IPS-20b (cell line): ENCODE measurements around the gene FBXW9.
"Not testable (repeated sequence)": the region's sequence is repeated elsewhere in the genome, so short reads cannot be mapped to it uniquely, and the experiment has no call there.

ENCODE experiments used
- H3K27ac ChIP-seq: one replicate; pipeline ENCODE4 v1.5.1; 2013; ENCODE audit warnings: low read length
- H3K27me3 ChIP-seq: 2 replicates; pipeline ENCODE4 v1.6.1; 2013; ENCODE audit warnings: mild to moderate bottlenecking, low read length, inconsistent platforms; ENCODE audit not compliant: insufficient read depth
- H3K36me3 ChIP-seq: 2 replicates; pipeline ENCODE4 v1.6.1; 2013; ENCODE audit warnings: low read depth, mild to moderate bottlenecking, inconsistent platforms, low read length, moderate library complexity; ENCODE audit not compliant: insufficient read depth
- H3K4me1 ChIP-seq: 2 replicates; pipeline ENCODE4 v1.6.1; 2013; ENCODE audit warnings: mild to moderate bottlenecking, control low read depth, inconsistent platforms, low read length, moderate library complexity; ENCODE audit not compliant: insufficient read depth
- H3K4me3 ChIP-seq: 2 replicates; pipeline ENCODE4 v1.5.1; 2013; ENCODE audit warnings: mild to moderate bottlenecking, low read length, inconsistent platforms
- H3K9ac ChIP-seq: 2 replicates; pipeline ENCODE4 v1.6.1; 2013; ENCODE audit warnings: low read depth, mild to moderate bottlenecking, inconsistent platforms, low read length, moderate library complexity
- H3K9me3 ChIP-seq: 2 replicates; pipeline ENCODE4 v1.6.1; 2013; ENCODE audit warnings: mild to moderate bottlenecking, low read depth, low read length, inconsistent platforms; ENCODE audit not compliant: insufficient read depth

FBXW9 gene

DNA sequence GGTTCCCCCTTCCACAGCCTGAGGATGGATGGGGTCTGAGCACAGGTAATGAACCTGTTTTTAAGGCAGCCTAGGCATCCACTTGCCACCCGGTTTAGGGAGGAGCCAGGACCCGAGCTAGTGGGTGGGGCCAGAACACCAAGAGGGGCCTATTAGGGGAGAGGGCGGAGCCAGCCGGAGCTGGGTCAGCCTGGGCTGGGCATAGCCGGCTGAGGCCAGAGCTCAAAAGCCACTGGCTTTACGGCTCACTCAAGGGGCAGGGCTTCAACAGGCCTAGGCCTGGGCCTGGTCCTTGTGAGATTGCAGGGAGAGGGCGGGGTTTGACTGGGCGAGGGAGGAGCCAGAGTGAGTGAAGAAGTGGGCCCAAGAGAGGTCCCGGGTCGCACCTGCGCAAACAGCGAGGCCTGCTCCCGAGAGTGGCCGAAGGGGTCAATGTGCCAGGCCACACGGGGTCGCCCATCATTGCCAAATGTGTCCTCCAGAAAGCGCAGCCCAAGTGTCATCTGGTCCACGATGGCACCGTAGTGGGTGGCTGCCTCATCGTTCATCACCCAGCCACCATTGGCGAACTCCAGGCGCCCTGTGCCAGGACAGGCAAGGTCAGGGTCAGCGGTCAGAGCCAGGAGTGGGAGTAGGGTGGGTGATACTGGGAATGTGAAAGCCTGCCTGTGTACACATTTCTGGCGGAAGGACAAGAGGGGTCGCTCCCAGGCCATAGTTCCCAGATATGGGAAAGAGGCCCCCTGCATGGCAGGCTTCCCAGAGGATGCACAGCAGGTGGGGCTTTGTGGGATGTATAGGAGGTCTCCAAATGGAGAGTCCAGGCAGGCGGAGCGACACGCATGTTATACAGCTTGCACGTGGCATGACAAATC lies 31.8 kb downstream of the FBXW9 start:
- H3K27ac ChIP-seq: no peak overlapping the region
- H3K9ac ChIP-seq: no peak overlapping the region

DNA sequence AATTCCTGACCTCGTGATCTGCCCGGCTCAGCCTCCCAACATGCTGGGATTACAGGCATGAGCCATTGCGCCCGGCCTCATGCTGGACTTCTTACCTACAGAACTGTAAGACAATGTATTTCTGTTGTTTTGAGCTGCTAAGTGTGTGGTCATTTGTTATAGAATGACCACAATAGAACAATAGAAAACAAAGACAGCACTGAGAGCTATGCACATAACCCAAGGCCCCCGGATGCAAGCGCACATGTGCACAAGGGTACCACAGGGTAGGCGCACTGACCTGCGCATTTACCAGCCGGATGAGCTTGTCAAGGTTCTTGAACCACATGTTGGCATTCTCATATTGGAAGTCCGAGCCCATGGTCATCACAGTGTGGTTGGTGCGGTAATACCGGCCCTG lies 35.5 kb downstream of the FBXW9 start:
- Histone ChIP-seq H3K4me3 (no peak overlapping the region), H3K9me3 (no peaks in the 10 kb centered on the region), H3K4me1 (no peaks in the 10 kb centered on the region), H3K9ac (no peak overlapping the region), H3K36me3 (peaks cover 43% of the 10 kb centered on the region), H3K27me3 (no peaks in the 10 kb centered on the region), H3K27ac (no peak overlapping the region)

More for the DNA sequence above, 31.8 kb downstream of the FBXW9 start:
- H3K4me1 ChIP-seq: no peaks in the 10 kb centered on the region
- H3K27me3 ChIP-seq: no peaks in the 10 kb centered on the region
- peaks cover 35% of the 10 kb centered on the region for H3K36me3 ChIP-seq
- H3K4me3 ChIP-seq: no peak overlapping the region
- no peaks in the 10 kb centered on the region for H3K9me3 ChIP-seq

DNA sequence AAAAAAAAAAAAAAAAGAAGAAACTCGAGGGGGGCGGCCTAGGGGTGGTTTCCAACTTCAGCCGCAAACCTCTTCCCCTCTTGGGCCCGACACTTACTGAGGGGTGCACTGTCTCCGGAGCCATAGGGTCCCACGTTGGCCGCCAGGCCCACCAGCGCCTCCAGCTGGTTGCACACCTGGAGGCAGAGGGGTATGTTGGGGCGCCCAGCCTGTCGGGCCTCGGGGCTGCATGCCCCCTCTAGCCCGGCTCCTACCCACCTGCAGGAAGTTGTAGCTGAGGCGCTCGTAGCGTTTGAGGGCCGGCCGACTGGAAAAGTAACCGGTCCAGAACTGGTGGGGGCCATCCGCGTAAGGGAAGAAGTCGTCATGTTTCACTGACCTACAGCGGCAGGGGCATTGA lies 38.5 kb downstream of the FBXW9 start:
- peaks cover 36% of the 10 kb centered on the region for H3K36me3 ChIP-seq
- no peaks in the 10 kb centered on the region for H3K9me3 ChIP-seq
- no peak overlapping the region for H3K9ac ChIP-seq
- no peak overlapping the region for H3K27ac ChIP-seq
- H3K27me3 ChIP-seq: no peaks in the 10 kb centered on the region
- no peak overlapping the region for H3K4me3 ChIP-seq
- H3K4me1 ChIP-seq: no peaks in the 10 kb centered on the region

DNA sequence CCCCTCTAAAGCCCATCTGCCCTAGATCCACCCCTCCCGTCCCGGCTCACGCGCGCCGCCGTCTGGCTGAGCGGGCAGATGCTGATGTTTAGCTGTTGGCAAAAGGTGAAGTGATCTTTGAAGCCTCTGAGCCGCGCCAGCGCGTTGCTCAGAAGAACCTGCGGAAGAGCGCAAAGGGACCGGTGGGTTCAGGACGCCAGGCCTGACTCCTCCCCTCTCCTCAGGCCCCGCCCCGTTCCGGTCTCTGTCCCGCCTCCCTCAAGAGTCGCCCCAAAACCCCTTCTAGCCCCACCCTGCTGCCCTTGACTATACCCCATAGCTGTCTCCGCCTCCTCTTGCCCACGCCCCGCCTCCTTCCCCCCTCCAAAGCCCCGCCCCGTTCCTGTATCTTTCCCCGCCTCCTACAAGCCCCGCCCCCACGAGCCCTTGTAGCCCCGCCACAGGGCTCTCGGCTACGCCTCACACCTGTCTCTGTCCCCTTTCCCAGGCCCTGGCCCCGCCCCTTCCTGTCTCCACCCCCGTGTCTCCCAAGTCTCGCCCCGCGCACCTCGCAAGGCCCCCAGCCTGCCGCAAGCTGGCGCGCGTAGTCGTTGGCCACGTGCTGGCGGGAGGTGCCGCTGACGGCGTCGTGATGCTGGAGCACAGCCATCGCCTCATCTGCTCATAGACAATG lies 39.4 kb downstream of the FBXW9 start:
- H3K4me1 ChIP-seq: no peaks in the 10 kb centered on the region
- peaks cover 36% of the 10 kb centered on the region for H3K36me3 ChIP-seq
- H3K4me3 ChIP-seq: no peak overlapping the region
- no peak overlapping the region for H3K27ac ChIP-seq
- no peaks in the 10 kb centered on the region for H3K9me3 ChIP-seq
- H3K9ac ChIP-seq: no peak overlapping the region
- H3K27me3 ChIP-seq: no peaks in the 10 kb centered on the region

DNA sequence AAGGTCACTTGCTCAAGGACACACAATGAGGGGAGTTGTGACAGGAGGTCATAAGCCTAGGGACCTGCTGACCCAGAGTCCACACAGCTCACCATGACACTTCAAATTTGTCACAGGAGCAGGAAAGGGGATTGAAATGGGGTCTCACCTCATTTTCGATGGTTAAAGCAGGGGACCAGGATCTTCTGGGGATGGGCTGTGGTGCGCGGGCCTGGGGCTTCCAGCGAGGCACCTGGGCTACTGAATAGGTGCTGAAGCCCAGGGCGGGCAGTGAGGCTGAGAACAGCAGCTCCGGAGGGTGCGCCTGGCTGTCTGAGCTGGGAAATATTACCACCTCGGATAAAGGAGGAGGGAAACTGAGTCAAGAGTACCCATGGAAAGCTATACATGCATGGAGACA lies 40.9 kb downstream of the FBXW9 start:
- H3K27me3 ChIP-seq: no peaks in the 10 kb centered on the region
- H3K27ac ChIP-seq: no peak overlapping the region
- no peaks in the 10 kb centered on the region for H3K9me3 ChIP-seq
- H3K9ac ChIP-seq: no peak overlapping the region
- H3K4me1 ChIP-seq: no peaks in the 10 kb centered on the region
- H3K4me3 ChIP-seq: no peak overlapping the region
- peaks cover 28% of the 10 kb centered on the region for H3K36me3 ChIP-seq

DNA sequence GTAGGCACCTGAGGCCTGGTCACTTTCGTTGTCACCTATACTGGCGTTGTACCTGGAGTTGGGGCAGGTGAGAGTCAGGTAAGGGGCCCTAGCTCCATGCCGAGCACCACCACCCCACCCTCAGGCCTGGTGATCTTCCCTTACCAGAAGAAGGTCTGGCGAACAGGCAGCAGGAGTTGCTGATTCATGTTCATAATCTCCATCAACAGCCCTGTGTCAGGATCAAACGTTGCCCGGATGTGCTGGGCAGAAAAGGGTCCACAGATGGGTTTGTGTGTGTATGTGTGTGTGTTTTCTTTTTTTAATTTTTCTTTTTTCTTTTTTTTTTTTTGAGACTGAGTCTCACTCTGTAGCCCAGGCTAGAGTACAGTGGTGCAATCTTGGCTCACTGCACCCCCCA lies 44.2 kb downstream of the FBXW9 start:
- no peaks in the 10 kb centered on the region for H3K4me1 ChIP-seq
- no peak overlapping the region for H3K27ac ChIP-seq
- no peak overlapping the region for H3K4me3 ChIP-seq
- peaks cover 28% of the 10 kb centered on the region for H3K36me3 ChIP-seq
- no peaks in the 10 kb centered on the region for H3K9me3 ChIP-seq
- no peak overlapping the region for H3K9ac ChIP-seq
- H3K27me3 ChIP-seq: no peaks in the 10 kb centered on the region

DNA sequence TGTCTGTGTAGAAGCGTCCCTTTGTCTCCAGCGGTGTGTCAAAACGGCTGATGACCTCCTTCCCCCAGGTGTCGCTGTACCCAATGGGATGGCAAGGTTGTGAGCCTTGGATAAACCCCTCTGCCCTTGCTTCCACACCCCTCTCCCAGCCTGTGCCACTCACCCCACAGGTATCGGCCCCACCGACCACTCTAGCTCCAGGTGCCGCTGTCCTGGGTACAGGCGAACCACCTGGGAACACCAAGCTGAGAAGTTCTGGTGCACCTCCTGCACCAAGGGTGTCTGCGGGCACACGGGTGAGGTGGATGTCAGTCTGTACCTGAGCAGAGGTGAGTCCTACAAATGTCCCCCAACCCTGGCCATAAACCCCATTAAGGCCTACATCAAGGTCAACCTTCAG lies 46.5 kb downstream of the FBXW9 start:
- no peaks in the 10 kb centered on the region for H3K9me3 ChIP-seq
- H3K27ac ChIP-seq: no peak overlapping the region
- no peak overlapping the region for H3K9ac ChIP-seq
- no peaks in the 10 kb centered on the region for H3K4me1 ChIP-seq
- no peak overlapping the region for H3K4me3 ChIP-seq
- H3K36me3 ChIP-seq: peaks cover 9% of the 10 kb centered on the region
- no peaks in the 10 kb centered on the region for H3K27me3 ChIP-seq

DNA sequence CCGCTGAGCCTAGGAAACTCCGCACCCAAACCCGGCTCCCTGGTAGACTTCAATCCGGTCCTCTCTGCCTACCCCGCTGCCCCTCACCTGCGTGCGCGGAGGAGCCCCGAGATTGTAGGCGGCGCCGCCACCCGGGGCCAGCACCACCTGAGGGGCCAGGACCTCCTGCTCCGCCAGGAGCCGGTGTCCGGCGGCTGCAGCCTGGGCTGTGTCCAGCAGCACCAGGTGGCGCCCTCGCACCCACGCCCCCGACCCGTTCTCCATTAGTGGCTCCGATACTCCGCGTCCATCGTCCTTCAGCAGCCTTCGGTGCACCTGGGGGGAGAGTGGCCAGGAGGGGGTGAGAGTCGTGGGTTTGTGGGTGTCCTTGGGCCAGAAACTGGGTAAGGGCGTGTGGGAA lies 48.3 kb downstream of the FBXW9 start:
- no peak overlapping the region for H3K9ac ChIP-seq
- 0 out of 2 replicates have a peak, but pooled peaks cover 6% of the 10 kb centered on the region for H3K36me3 ChIP-seq
- no peaks in the 10 kb centered on the region for H3K9me3 ChIP-seq
- peak overlapping the region; percentile 40; the same call in 1 of the 2 replicates for H3K4me3 ChIP-seq
- H3K27me3 ChIP-seq: no peaks in the 10 kb centered on the region
- H3K27ac ChIP-seq: no peak overlapping the region
- no peaks in the 10 kb centered on the region for H3K4me1 ChIP-seq

DNA sequence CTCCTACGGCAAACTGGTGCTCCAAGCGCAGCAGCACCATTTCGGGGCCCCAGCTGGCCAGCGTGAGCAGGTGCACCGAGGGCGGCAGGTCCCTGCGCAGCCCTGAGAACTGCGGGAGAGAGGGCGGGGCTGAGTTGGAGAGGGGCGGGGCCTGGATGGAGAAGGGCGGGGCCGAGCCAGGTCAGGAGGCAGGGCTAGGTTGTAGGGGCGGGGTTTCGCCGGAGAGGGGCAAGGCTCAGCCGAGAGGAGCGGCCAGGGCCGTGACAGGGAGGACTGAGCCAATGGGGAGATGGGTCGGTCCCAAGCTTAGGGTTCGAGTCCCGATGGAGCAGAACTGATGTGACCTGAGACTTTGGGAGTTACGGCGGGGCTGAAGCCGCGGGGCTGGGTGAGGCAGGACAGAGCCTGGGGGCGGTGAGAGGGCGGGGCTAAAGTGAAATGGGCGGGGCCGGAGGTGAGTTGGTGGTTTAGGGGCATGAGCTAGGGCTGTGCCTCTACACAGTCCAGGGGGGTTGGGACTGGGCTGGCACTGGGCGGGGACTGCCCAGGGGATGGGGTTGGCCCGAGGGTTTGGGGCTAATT lies 48.9 kb downstream of the FBXW9 start:
- H3K27me3 ChIP-seq: no peaks in the 10 kb centered on the region
- H3K4me3 ChIP-seq: peak overlapping the region; percentile 40; the same call in 1 of the 2 replicates
- H3K4me1 ChIP-seq: no peaks in the 10 kb centered on the region
- 0 out of 2 replicates have a peak, but pooled peaks cover 6% of the 10 kb centered on the region for H3K36me3 ChIP-seq
- no peak overlapping the region for H3K27ac ChIP-seq
- H3K9ac ChIP-seq: no peak overlapping the region
- H3K9me3 ChIP-seq: no peaks in the 10 kb centered on the region

DNA sequence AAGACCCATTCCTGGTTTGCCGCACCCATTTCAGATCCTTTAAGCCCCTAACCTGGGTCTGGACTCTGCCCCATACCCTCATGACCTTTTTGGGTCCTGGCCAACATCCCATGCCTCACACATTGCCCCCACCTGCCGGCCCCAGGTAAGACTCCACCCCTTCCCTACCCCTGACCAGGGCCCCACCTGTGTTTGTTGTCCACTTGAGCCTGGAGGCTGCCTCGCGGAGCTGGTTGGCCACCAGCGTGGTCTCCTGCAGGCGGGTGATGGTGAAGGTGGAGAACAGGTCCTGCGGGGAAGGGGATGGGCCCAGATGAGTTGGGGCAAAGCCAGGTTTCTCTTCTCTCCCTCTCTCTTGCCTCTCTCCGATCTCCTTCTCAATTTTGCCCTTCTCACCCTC lies 49.4 kb downstream of the FBXW9 start:
- Histone ChIP-seq H3K4me1 (no peaks in the 10 kb centered on the region), H3K9ac (no peak overlapping the region), H3K27me3 (no peaks in the 10 kb centered on the region), H3K9me3 (no peaks in the 10 kb centered on the region), H3K4me3 (no peak overlapping the region), H3K27ac (no peak overlapping the region), H3K36me3 (0 out of 2 replicates have a peak, but pooled peaks cover 4% of the 10 kb centered on the region)

DNA sequence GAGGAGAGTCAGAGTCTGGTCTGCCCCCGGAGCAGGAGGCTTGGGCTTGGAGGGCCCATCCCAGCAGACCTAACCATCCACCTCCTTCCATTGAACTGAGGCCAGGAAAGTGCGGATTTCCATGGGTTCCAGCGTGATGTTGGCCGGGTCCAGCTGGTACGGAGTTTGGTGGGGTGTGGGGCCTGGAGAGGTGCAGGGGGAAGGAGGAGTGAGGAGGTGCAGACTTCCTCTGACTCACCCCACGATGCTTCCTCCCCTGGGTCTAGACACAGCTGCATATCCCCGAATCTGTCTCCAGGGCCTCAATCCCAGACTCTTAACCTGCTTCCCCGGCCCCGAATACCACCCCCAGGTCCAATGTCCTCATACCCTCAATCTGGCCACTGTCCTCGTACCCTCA lies 49.9 kb downstream of the FBXW9 start:
- Histone ChIP-seq H3K27ac (no peak overlapping the region), H3K9ac (no peak overlapping the region), H3K4me3 (no peak overlapping the region), H3K36me3 (no peaks in the 10 kb centered on the region), H3K9me3 (no peaks in the 10 kb centered on the region), H3K27me3 (no peaks in the 10 kb centered on the region), H3K4me1 (no peaks in the 10 kb centered on the region)

DNA sequence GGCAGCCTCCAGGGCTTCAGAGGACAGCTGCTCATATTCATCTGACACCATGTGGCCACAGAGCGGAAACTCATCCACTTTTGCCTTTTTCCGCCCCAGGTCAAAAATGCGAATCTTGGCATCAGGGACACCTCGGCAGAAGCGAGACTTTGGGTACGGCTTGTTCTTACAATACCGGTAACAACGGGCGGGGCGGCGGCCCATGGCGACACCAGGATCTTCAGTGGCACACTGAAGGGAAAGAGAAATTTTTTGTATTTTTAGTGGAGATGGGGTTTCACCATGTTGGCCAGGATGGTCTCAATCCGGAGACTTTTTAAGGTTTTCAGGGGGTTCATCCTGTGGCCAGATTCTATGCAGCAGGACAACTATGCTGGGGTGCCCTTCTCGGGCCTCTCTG lies 52.7 kb downstream of the FBXW9 start:
- not testable (repeated sequence) for H3K9me3 ChIP-seq, H3K36me3 ChIP-seq, H3K9ac ChIP-seq, H3K4me1 ChIP-seq, H3K27me3 ChIP-seq, H3K4me3 ChIP-seq, H3K27ac ChIP-seq
